ENCODE measurements around the gene ESAM. TPM values are rescaled to one million over a fixed set of nuclear protein-coding genes. Genes with fewer than 3 reads are reported as not detected.
A peak's percentile ranks its signal among the peaks of the same experiment; 100 is the strongest.

ESAM gene
- total RNA-seq, 1 donor from 2014 or later: 0.50 TPM

DNA sequence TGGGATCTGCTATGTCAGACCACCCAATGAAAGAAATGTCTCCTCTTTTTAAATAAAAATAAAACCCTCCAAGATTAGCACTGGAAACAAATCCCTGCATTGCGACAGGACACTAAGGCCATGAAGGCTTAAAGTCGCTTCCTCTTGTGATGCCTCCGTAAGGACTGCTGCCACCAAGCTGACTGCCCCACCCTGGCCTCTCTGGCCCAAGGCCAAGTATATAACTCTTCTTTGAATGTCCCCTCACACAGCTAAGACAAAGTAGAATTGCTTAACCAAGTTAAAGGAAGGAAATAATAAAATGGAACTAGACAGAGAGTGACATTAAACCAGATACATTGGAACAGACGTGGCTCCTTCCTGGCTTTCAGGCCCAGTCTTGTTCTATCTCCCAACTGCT, 29.9 kb downstream of the ESAM start:
- DNase-seq (ENCODE audit: low read depth): no peak

- no peak for DNase-seq (ENCODE audit: low read depth)
These were observed 32.5 kb downstream of the ESAM start for GRCh38 chr11:124729571-124729970.

DNA sequence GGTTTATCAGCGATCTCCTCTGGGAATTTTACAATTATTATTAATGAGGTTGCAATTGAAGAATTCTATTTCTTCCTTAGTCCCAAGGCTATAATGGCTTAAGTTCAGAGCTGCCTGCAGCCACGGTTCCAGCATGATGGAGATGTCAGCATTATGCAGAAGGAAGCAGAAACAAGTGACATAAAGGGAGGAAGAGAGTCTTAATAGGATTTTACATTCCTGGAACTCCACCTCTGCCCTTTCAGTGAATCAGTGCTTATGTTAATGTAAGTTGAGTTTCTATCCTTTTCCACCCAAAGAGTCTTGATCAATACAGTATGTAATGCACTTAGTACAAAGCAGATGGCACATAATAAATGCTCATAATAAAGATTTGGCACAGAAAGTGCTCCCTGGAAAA, 34.0 kb downstream of the ESAM start:
- DNase-seq (ENCODE audit: low read depth): no peak

GRCh38 chr11:124727474-124727873, 34.6 kb downstream of the ESAM start:
- no peak for DNase-seq (ENCODE audit: low read depth)

GRCh38 chr11:124725719-124726105, 36.4 kb downstream of the ESAM start:
- no peak for DNase-seq (ENCODE audit: low read depth)

GRCh38 chr11:124724979-124725718, 36.9 kb downstream of the ESAM start:
- DNase-seq (ENCODE audit: low read depth): no peak

- no peak for DNase-seq (ENCODE audit: low read depth)
These were observed 39.9 kb downstream of the ESAM start for GRCh38 chr11:124722176-124722575.

- no peak for DNase-seq (ENCODE audit: low read depth)
These were observed 42.6 kb downstream of the ESAM start for GRCh38 chr11:124719534-124719933.

DNA sequence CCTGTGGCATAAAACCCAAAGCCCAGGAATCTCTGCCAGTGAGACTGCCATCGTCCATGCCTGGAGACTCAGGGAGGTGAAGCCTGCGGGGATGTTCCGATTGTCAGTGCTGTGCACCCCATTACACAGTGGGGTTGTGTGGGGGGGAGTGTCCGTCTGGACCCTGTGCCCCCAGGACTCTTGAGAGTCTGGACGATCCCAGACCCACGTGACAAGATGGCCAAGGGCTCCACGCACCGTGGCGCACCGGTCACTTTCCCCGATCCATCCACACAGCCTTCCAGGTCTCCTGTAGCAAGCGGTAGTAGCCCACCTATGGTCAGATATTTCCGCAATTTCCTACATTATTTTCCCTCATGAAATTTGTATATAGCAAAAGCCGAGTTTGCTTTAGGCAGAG, 43.3 kb downstream of the ESAM start:
- no peak for DNase-seq (ENCODE audit: low read depth)

DNA sequence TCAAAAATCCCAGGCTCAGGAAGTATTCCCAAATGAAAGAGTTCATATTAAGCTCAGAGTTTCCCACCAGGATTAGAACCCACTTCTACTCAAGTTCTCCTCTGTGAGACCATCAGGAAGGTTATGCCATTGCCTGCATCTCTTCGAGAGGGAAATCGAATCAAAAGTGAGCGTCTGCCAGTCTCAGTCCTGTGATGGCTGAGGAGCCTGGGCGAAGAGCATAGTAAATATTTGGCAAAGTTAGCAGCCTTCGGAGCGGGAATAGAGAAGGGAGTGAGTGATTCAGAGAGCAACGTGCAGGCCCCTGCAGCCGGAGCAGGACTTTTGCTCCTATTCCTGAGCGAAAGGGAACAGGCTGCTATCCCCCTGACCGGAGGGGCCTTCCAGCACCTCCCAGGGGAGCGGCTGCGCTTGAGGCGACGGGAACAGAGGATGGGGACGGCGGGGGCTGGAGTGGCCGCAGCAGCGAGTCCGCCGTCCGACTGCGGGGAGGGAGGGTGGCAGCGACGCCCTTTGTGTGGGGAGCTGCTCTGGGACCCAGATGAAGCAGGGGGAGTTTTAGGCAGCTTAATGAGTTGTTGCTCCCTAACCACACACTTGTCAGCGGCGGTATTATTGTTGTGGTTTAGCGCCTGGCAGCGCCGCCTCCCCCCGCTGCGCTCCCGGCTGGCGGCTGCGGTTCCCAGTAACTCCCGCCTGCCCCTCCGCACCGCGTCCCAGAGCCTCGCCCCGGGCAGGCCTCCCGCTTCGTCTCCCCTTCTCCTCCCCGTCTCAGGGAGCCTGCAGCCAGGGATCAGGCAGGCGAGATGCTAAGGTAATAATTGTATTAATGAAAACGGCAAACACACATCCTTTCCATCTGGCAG, 44.1 kb downstream of the ESAM start:
- DNase-seq (ENCODE audit: low read depth): peak; percentile 34

DNA sequence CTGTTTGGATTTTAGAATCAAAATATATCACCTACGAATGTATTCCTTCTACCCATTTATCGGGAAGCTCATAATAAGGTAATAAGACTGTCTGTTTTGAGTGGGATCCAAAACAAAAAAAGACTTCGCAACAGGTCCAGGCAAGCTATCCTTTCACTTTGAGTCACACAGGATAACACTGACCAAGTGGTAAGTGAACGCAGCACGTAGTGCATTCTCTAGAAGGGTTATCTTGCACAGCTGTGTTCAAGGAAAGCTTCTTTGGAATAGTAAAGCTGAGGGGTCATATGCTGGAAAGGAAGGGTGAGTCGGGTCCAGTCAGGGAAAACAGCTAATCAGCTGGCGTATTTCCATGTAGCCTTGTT, 44.7 kb downstream of the ESAM start:
- peak; percentile 13 for DNase-seq (ENCODE audit: low read depth)

DNA sequence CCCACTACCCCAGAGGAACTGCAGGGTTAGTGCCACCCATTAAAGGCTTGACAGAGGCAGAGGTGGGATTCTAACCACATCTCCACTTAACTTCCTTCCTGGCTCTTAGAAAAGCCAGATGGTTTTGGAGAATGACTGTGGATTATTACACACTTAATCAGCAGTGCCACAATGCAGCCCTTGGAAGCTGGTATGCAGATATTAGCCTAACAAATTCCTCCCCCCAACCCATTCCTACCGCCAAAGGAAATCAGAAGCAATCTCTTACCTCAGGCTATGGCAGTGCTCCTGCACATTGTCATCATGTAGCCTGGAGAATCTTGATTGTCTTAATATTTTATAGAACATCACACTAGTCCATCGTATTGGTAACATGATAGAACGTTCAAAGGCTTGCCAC, 45.5 kb downstream of the ESAM start:
- peak; percentile 40 for DNase-seq (ENCODE audit: low read depth)

DNA sequence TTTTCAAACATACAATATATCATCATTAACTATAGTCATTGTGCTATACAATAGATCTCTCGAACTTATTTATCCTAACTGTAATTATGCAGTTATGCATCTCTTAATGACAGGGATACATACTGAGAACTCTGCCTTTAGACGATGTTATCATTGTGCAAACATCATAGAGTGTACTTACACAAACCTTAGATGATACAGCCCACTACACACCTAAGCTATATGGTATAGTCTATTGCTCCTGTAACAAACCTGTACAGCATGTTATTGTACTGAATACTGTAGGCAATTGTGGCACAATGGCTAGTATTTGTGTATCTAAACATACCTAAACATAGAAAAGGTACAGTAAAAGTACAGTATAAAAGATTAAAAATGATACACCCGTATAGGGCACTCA, 49.7 kb downstream of the ESAM start:
- no peak for DNase-seq (ENCODE audit: low read depth)

- no peak for DNase-seq (ENCODE audit: low read depth)
These were observed 54.3 kb downstream of the ESAM start for GRCh38 chr11:124707829-124708228.

Other genes starting within 250 kb of the ESAM start
- not detected in 2 replicates for gene OR8B12, start 218.6 kb downstream of the ESAM start, total RNA-seq
- not detected in 2 replicates for gene OR8A1, start 192.3 kb downstream of the ESAM start, total RNA-seq
- not detected in 2 replicates for gene PANX3, start 150.9 kb downstream of the ESAM start, total RNA-seq
- 22.4 and 33.1 TPM in 2 replicates for gene TBRG1, start 139.4 kb downstream of the ESAM start, total RNA-seq
- gene SIAE, start 88.6 kb downstream of the ESAM start, total RNA-seq: 8.7 and 36.5 TPM in 2 replicates
- gene SPA17, start 88.4 kb downstream of the ESAM start, total RNA-seq: 11.3 and 22.6 TPM in 2 replicates
- 0.10 TPM in 1 of 2 replicates, not detected in the other for gene NRGN, start 22.3 kb downstream of the ESAM start, total RNA-seq
- 0.10 TPM in 1 of 2 replicates, not detected in the other for gene VSIG2, start 10.0 kb downstream of the ESAM start, total RNA-seq
- 3.5 and 10.8 TPM in 2 replicates for gene MSANTD2, start 38.1 kb upstream of the ESAM start, total RNA-seq
- gene ROBO3, start 103.1 kb upstream of the ESAM start, total RNA-seq: 7.3 and 12.2 TPM in 2 replicates
- 0.85 and 4.2 TPM in 2 replicates for gene ROBO4, start 135.6 kb upstream of the ESAM start, total RNA-seq
- not detected in 2 replicates for gene HEPN1, start 157.0 kb upstream of the ESAM start, total RNA-seq
- gene HEPACAM, start 173.8 kb upstream of the ESAM start, total RNA-seq: 0.25 TPM in 1 of 2 replicates, not detected in the other
- gene CCDC15, start 191.9 kb upstream of the ESAM start, total RNA-seq: 0.17 and 0.50 TPM in 2 replicates

Measured in renal cortical epithelial cell (primary cell).